ENCODE measurements around the gene ZNF655.

The ZNF655 gene

DNA sequence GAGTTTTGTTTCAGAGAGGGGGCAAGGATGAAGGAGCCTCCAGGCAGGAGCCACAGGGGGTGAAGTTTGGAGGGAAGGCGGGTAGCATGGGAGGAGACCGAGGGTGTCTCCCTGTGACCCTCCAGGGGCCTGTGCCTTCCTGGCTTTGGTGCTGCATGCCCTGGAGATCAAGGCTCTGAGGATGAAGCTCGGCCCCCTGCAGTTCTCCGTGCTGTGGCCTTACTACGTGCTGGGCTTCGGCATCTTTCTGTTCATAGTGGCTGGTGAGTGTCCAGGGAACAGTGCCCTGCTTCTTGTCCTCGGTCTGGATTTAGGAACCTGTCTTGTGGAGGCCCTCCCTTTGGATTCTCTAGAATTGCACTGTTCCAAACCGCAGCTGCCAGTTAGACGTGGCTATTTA lies 49.1 kb downstream of the ZNF655 start:
- no peak for DNase-seq

DNA sequence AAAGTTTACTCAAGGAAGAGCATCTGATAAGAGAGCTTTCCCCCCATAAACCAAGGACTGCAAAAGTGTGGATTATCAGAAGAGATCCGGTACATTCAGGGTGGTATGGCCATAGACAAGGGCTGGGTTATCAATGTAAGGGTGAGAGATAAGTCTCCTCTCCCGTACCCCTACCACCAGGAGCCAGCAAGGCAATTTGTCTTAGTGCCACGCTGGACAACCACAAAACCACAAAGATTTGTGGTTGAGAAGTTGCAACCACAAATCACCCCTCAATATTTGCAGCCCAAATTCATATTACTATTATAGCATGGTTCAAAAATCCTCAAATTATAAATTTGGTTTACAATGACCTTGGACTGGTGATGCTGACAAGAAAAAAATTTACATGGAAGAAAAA lies 56.1 kb downstream of the ZNF655 start:
- no peak for DNase-seq

DNA sequence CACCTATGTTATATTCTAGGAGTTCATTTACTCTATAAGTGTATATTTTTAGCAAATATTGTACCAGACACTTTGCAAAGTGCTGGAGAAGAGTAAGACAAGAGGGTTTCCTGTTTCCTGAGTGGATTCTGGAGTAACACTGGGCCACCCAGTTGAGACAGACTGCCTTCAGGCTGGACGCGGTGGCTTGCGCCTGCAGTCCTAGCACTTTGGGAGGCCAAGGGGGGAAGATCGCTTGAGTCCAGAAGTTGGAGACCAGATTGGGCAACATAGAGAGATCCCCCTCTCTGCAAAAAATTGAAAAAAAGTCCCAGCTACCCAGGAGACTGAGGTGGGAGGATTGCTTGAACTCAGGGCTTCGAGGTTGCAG lies 57.5 kb downstream of the ZNF655 start:
- no peak for DNase-seq

DNA sequence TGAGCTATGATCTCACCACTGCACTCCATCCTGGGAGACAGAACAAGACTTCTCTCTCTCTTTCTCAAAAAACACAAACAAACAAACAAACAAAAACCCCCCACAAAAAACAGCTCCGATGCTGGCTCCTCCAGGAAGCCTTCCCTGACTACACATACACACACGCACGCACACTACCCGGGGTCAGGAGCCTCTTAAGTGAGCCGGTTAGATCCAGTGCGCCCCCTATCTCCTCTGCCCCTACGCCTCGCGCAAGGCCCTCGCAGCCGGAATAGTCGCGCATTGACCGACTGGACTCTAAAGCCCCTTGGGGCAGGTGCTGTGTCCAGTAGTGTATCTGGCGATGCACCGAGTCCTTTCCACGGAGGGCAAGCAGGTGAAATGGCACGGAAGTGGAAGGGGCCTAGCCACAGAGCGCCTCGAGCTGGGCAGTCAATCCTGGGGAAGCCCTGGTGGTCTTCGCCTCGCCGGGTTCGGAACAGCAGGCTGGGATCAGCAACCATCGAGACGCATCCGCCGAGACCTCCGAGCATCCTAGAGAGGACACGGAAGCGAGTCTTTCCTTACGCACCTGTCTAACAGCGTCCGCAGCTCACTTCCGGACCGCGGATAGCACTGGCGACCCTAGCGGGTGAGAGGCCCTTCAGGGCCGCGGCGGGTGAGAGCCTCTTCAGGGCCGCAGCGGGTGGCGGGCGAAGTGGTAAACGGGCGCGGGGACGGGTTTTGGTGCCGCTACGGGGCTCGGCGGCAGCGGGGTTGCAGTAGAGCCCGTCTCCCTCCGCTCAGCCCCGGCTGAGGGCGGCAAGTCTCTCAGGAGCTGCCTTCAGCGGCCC lies 58.1 kb downstream of the ZNF655 start, which contains the start of gene ZSCAN25:
Gene ZSCAN25 (plus strand): TSS at position 588 of the 833 bp plus-strand sequence. CDS start 2,661 bp downstream, outside the sequence.
- DNase-seq = peak; percentile 84 to 90

DNA sequence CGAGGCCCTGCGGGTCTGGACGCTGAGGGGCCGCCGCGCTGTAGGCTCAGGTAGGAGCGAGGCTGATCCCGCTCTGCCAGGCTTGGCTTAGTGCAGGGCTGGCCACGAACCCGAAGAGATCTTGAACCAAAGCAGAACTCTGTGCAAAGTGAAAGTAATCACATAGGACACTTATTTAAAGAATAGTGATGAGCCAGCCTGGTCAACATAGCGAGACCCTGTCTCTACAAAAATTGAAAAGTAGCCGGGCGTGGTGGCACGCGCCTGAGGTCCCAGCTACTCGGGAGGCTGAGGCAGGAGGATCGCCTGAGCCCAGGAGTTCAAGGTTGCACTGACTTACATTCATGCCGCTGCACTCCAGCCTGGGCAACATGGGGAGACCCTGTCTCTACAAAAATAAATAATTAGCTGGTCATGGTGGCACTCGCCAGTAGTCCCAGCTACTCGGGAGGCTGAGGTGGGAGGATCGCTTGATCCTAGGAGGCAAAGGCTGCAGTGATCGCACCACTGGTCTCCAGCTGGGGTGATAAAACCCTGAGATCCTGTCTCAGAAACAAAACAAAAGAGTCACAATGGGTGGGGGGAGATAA lies 58.8 kb downstream of the ZNF655 start:
- DNase-seq = no peak

DNA sequence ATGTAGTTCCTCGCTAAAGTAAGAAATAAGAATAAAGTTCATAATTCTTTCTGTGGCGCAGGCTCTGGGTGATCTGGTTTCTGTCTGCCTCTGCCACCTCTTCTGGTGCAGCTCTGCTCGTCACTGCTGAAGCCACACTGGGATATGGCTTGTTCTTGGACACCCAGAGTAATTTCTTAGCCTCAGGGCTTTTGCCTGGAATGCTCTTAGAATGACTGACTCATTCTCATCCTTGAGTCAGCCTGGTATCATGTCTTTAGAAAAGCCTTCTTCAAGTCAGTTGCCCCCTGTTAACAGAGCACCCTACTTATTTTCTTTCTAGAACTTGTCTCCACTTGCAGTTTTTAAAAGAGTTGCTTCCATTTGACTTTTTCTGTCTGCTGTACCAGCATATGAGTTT lies 60.3 kb downstream of the ZNF655 start:
- no peak for DNase-seq

DNA sequence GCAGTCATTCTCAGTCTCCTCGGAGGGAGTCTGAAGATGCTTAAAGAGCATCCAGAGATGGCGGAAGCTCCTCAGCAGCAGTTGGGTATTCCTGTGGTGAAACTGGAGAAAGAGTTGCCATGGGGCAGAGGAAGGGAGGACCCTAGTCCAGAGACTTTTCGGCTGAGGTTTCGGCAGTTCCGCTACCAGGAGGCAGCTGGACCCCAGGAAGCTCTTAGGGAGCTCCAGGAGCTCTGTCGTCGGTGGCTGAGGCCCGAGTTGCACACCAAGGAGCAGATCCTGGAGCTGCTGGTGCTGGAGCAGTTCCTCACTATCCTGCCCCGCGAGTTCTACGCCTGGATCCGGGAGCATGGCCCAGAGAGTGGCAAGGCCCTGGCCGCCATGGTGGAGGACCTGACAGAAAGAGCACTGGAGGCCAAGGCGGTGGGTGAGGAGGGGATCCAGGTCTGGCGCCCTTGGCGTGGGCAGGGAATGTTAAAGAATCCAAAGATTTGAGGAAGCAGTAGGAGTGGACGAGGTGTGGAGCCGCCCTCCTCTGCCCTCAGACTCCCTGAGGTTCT lies 61.2 kb downstream of the ZNF655 start:
- no peak for DNase-seq

DNA sequence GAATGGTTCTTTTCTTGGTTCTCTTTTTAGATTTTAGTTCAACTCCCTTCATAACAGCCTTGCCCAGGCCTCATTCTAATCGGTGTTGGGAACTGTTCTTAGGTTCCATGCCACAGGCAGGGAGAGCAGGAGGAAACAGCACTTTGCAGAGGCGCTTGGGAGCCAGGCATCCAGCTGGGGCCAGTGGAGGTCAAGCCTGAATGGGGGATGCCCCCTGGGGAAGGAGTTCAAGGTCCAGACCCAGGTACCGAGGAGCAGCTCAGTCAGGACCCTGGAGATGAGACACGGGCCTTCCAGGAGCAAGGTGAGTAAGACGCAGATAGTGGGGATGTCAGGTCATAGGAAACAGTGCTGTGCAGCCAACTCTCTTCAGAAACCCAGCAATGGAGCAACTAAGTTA lies 62.8 kb downstream of the ZNF655 start:
- DNase-seq = no peak

DNA sequence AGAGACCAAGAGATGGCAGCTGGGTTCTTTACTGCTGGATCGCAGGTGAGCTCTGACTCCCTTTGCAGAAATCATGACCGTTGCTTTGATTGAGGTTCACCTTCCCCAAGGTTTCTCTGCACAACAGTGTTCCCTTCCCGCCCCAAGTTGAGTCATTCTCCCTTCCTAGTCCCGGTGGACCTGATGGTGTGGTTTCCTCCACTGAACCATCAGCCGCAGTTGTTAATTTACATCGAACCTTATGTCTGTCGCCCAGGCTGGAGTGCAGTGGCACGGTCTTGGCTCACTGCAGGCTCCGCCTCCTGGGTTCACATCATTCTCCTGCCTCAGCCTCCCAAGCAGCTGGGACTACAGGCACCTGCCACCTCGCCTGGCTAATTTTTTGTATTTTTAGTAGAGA lies 64.2 kb downstream of the ZNF655 start:
- no peak for DNase-seq

DNA sequence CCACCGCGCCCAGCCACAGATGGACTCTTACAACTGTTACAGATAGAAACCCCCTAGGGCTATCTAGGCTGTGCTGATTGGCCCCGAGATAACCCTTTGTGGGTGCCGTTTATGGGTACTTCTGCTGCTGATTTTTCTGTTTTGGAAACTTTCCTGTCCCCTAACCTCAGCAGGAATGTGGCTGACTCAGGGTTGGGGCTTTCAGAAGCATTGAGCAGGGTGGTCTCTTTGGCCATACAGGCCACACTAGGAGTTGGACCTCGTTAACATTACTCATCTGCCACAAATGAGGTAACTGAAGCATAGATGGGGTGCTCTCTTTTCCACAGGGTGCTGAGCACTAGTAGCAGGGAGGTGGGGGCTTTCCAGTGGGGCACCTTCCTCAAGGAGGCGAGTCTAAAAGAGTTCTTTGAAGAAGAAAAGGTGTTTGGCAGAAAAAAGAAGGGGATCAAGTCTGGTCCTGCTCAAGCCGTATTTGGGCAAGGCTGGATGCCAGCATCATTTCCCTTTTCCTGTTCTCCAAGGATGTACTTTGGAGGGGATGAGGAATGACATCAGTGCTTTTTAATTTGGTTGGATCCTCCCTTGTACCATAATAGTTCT lies 64.8 kb downstream of the ZNF655 start:
- DNase-seq = no peak

DNA sequence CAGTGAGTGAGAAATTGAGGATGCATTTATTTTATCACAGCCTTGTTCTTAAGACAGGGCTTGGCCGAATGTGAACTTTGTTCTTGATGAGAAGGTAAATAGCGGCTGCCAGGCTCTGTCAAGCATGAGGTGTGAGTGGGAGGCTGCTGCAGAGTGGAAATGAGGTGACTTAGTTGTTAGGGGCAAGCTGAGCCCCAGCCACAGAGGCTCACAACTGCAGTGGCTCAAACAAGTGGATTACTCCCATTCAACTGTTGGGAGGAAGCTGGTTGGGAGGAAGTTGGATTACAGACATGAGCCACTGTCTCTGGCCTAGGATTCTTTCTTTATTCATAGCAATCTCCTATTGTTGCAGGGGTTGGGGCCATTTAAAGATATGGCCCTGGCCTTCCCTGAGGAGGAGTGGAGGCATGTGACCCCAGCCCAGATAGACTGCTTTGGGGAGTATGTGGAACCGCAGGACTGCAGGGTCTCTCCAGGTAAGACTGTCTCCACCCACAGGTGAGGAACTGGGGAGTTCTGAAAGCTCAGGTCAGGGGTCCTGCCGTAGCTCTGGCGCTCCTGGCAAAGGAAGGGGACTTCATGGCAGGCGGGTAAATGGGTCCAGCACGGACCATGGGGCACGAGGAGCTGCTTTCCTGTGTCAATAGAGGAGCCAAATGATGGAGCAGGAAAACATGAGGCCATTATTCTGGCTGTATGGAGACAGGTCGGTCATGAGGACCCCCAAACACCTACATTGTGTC lies 65.4 kb downstream of the ZNF655 start:
- no peak for DNase-seq

DNA sequence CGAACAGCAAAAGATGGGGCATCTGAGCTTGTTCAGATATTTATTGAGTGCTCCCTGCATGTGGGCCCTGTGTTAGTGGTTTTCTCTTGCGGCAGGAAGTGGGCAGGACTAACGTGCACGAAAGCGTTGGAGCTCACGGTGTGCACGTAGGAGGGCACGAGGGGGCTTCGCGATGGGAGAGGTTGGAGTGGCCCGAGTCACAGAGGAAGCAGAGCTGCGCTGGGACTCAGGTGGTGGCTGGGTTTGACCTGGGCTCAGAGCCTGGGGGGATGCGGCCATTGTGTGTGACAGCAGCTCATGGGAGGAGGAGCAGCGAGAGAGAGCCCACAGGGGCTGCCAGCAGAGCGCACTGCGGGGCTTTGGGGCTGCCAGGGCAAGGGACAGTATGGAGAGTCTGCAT lies 66.0 kb downstream of the ZNF655 start:
- DNase-seq = no peak

DNA sequence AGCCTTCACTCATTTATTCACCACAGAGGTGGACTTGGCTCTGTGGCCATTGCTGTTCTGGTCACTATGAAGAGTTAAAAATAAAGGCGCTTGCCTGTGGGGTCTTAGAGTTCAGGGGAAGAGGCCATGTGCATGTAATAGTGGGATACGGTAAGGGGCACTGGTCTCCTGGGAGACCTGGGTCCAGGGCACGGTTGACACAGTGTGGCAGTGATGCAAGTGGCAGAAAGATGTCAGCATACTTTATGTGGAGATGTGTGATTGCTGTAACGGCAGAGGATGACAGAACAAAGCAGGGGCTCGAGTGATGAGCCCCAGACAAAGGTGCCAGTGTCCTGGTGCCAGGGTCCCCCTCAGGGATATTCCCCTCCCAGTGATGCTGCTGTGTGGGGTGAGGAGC lies 66.9 kb downstream of the ZNF655 start:
- DNase-seq = no peak

DNA sequence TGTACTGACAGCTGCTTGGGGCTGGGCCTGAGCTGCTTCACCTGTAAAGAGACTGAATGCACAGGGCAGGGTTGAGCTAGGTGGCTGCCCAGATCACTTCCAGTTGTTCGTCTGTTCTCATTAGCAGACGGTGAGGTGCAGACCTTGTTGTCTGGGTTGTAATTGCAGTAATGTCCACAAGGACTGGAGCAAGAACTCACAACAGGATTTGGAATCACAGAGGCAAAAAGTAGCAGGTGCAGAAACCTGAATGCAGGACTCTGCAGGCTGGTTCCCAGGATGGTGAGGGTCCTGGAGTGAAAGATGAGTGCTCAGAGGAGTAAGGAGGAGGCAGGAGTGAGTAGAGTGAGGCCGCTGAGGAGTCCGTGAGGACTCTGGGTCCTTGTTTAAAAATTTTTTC lies 67.5 kb downstream of the ZNF655 start:
- DNase-seq = no peak
